NCI-H1048 (cell line): ENCODE results near the gene SLC4A5.

Experiments
- DNase-seq: peaks from one replicate; lab custom pipeline; 2025; lab: John Stamatoyannopoulos, UW

Gene SLC4A5

GRCh38 chr2:74343316-74343715, at the start of gene SLC4A5:
SLC4A5 (minus strand) TSS chr2:74343416; CDS start chr2:74315023, 28,393 bp downstream.
- DNase-seq: no peak

- no peak for DNase-seq
Observed at GRCh38 chr2:74392449-74392743, 49.2 kb upstream of the SLC4A5 start.

- no peak for DNase-seq
Observed at GRCh38 chr2:74391580-74392448, 48.6 kb upstream of the SLC4A5 start.

DNA sequence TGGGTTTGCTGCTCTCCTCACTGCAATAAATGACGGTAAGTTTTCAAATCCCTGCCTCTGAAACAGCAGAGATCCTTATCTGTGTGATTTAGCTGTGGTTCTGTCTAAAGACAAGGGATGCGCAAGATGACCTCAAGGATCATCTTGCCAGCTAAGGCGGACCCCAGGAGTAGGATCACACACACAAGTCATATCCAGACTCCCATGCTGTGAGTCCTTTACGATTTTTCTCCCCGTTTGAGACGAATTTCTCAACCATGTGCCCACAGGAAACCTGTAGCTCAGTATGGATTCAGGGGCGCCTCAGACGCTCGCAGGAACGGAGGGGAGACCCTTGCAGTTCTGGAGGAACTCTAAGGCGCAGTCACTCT, 48.0 kb upstream of the SLC4A5 start:
- no peak for DNase-seq

DNA sequence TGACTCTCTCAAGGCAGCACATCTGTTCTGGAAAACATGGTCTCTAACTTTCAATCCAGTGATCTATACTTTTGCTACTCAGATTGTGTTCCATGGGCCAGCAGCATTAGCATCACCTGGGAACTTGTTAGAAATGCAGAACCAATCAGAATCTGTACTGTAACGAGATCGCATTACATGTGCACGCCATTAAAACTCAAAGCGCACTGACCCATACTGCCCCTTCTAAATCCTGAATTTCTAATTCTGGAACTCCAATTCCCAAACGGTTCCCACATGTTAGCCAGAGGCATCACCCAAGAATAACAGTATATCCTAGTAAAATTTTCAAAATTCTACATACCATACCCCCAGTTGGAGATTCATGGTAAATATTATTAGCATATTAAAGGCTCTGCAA, 47.4 kb upstream of the SLC4A5 start:
- no peak for DNase-seq

- no peak for DNase-seq
Observed at GRCh38 chr2:74387346-74387745, 44.1 kb upstream of the SLC4A5 start.

DNA sequence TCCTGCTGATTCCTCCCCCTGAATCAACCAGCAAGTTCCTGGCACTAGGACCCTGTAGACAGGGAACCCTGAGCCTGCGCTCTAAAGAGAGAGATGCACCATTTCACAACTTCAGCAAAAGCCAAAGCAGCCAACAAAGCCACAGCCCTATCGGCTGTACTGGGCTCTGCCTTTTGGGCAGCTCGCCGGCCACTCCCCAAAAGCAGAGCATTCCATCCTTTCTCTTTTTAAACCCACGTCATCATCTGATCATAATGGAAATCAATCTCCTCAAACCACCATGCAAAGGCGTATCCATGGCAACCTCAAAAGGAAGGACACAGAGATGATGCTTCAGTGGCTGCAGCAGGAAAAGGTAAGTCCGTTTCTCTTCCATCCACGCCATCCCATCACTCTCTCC, 42.2 kb upstream of the SLC4A5 start:
- no peak for DNase-seq

DNA sequence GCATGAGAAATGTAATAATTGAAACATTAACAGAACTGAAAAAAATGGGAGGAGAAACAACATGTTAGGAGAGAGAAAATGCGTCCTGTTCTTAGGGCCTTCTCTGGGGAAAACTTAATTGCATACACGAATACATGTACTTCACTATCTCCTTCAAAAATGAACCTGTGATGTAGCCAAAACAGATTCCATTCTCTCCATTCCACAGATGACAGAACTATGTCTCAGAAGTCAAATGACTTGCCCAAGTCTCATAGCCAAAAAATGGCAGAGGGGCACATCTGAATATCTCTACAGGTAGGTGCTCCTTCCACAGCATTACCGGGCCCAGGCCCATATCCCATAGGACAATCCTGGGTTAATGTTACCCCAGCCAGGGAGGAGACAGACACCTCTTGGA, 40.8 kb upstream of the SLC4A5 start:
- DNase-seq: no peak

DNA sequence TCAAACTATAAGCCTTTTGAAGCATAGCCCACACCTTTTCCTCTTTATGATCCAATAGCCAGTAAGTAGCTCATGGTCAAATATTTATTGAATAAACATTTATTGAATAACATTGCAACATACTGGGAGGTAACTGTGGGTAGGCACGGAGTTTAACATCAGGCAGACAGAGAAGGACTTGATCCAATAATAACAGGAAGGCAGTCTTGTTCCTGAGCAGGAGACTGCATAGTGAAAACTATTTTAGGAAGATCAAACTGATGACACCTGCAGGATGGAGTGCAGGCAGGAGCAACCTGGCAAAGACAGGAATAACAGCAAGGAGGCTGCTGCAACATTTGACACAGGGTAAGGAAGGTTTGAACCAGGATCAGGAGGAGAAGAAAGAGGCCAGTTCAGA, 40.0 kb upstream of the SLC4A5 start:
- DNase-seq: no peak

DNA sequence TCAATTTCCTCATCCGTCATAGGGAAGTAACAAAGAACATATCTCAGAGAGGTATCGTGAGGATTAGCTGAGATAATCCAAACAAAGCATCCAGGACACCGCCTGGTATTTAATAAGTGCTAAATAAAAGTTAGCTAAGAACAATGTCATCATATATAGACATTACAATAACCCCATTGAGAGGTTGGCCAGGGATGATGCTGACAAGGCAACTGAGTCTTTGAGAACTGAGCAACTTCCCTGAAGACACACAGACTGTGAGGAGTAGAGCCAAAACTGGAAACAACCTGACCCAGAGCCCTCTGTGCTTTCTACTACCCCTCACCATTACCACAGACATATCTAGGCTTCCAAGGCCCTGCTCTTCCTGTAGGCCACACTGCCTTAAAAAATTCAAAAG, 38.5 kb upstream of the SLC4A5 start:
- no peak for DNase-seq

DNA sequence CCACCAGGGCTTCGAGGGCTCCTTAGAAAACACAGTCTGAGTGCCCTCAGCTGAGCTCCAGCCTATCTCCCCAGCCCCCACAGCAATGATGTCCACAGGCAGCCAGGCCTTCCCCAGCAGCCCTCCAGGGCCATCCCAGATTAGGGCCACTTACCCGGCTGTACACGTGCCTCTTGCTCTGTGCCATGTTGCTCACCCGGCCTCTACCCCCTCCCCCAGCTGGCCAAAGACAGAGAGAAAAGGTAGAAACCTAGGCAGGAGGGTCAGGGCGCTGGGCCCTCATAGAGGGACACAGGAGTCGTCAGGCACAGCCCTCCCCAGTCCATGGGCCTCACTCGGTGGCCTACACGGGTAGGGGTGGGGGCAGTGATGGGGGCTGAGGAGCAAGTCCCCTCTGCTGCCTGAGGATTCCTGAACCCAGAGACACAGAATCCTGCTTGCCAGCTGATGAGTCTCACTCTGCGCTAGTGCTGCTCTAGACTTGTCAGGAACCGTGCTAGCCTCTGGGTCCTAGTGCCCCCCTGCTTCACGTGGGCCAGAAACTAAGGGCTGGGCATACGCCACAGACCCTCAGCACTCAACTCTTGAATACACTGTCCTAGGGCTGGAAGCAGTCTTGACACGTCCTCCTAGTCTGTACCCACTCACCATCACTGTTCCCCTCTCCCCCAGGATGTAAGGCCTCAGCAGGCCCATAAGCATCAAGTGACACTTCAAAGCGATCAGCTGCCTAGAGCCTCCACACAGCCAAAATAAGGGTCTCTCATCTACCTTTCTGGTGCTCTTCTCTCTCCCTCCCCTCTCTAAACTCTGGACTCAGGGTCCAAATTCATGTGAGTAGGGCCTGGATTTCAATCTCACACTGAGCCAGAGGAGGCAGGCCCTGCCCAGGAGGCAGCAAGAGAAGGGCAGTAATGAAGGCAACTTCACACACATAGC, 36.9 kb upstream of the SLC4A5 start, which contains the start of gene DCTN1:
Gene DCTN1, minus strand, starts transcription at position 461 of the 939 bp plus-strand sequence. Its CDS starts 274 bp downstream, at position 187.
- DNase-seq: no peak

DNA sequence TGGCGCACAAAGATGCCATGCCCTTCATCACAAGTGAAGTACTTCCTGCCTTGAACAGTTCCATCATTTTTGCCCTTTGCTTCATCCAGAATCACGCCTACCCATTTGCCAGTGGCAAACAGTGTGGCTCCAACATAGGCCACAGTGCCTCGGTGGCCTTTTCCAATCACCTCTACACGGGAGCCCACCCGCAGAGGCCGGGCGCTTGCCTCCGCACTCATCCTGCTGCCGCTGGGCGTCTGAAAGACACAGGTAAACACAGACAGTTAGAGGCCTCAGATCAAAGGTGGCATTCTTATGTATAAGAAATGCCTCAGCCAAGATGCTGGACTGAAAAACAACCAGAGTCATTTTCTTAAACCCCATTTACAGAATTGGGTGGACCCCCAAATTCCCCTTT, 34.8 kb upstream of the SLC4A5 start:
- no peak for DNase-seq

DNA sequence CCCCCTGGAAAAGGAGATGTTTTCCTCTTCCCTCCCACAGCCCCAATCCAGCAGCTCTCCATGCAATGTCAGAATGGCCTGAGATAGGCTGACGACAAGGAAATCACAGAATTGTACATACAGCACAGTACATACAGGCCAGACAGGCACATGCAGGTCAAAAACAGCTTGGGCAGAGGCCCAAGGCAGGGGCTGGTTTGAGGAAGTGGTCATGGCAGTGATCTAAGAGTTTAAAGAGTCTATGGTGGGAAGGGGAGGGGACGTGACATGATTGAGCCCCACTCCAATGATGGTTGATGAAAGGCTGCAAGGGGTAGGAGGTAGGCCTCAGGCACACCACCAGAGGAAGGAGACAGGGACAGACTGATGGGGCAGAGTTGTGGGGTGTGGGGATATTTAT, 32.6 kb upstream of the SLC4A5 start:
- no peak for DNase-seq

DNA sequence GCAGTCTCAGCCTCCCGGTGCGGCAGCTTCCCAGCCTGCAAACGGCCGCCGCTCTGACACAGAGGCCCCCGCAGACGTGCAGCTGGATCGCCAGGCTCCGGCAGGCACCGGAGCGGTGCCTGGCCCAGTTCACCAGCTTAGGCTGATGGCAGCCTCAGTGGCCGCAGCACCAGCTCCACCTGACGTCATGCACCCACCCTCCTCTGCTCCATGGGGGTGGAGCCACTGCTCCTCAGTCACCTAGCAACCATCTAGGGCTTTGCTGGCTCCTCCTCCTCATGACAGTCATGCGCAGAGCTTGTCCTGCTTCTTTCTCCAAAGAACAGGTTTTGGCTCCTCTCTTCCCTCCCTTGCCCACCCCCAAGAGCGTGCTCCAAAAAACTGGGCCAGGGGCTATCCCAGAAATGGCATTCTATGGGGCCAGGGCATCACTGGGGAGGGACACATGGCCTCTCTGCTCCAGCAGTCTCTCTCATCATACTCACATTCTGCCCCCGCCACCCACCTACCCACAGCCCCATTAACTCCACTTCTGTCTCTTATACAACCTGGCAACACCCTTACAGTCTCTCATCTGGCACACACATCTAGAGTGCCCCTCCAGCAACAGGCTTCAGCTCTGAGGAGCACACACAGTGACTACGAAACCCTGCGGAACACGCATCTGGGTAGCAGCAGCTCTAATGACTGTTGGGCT, 31.4 kb upstream of the SLC4A5 start:
- no peak for DNase-seq

- DNase-seq: no peak
Observed at GRCh38 chr2:74373985-74374384, 30.8 kb upstream of the SLC4A5 start.

DNA sequence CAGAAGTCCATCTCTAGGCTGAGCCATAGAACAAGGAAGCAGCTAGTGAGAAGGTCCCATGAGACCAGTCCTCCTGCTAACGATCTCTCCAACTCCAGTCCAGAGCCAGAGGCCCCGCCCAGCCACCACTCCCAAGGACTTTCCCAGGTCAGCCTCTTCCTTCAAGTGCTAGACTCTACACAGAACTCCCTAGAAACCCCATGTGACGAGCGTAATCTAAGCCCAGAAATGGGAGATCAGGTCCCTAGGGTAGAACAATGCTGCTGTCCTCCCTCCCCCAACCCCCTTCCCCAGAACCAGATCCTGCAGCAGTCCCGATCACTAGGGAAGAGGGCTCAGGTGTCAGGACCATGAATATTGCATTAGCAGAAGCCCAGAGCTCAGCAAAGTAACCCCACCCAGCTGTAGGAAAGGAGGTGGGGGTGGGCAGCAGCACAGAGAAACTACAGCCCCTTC, 30.0 kb upstream of the SLC4A5 start:
- no peak for DNase-seq

DNA sequence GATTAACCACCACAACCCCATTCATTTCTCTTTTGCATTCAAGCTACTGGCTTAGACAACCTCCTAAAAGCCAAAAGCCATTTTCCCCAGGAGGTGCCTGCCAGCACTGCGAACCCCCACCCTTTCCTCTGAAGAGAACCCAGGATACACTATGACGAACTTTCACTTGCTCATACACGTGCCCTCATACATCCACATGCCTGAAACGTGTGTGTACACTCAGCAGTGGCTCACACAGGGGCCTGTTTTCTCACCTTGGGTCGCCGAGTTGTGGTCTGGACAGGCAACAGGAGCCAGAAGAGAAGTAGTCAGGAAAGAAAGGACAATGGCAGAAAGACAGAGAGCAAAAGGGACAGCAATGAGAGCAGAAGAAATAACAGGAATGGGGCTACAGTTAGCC, 29.5 kb upstream of the SLC4A5 start:
- no peak for DNase-seq

GRCh38 chr2:74371421-74371820, 28.2 kb upstream of the SLC4A5 start:
- DNase-seq: no peak

- DNase-seq: no peak
Observed at GRCh38 chr2:74369976-74370375, 26.8 kb upstream of the SLC4A5 start.

- no peak for DNase-seq
Observed at GRCh38 chr2:74368499-74368898, 25.3 kb upstream of the SLC4A5 start.

DNA sequence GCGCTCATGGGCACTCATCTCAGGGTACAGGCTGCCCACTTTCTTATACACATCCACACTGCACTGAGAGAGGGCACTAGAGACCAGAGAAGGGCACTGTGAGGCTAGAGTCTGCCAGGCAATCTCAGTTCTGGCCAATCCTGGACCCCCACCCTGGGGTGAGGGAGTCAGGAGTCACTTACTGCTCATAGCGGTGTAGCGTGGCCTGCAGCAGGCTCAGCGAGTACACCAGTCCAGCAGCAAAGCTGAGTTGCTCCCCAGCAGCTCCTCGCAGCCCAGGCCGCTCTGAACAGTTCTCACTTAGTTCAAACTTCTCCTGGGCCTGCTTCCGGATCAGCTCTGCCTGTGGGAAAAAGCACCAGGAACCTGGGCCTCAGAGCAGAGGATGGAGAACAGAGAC, 24.6 kb upstream of the SLC4A5 start:
- DNase-seq: no peak

- no peak for DNase-seq
Observed at GRCh38 chr2:74366036-74366435, 22.8 kb upstream of the SLC4A5 start.
